Hepatocyte (in vitro differentiated cells): ENCODE results near the gene GRK5.

ENCODE experiments used
- EZH2 ChIP-seq: fragments of 200-600 bp; sonication (generic); IDR thresholded peaks from 2 replicates; pipeline ENCODE4 v1.6.1; 2016; ENCODE audit warnings: antibody characterized with exemption, mild to moderate bottlenecking, borderline replicate concordance
- TF ChIP-seq, protein P1 (sequence below): fragments of 200-600 bp; sonication (generic); IDR thresholded peaks from 2 replicates; pipeline ENCODE4 v1.5.1; 2016; ENCODE audit warnings: antibody characterized with exemption, mild to moderate bottlenecking; ENCODE audit not compliant: poor library complexity

DNA sequence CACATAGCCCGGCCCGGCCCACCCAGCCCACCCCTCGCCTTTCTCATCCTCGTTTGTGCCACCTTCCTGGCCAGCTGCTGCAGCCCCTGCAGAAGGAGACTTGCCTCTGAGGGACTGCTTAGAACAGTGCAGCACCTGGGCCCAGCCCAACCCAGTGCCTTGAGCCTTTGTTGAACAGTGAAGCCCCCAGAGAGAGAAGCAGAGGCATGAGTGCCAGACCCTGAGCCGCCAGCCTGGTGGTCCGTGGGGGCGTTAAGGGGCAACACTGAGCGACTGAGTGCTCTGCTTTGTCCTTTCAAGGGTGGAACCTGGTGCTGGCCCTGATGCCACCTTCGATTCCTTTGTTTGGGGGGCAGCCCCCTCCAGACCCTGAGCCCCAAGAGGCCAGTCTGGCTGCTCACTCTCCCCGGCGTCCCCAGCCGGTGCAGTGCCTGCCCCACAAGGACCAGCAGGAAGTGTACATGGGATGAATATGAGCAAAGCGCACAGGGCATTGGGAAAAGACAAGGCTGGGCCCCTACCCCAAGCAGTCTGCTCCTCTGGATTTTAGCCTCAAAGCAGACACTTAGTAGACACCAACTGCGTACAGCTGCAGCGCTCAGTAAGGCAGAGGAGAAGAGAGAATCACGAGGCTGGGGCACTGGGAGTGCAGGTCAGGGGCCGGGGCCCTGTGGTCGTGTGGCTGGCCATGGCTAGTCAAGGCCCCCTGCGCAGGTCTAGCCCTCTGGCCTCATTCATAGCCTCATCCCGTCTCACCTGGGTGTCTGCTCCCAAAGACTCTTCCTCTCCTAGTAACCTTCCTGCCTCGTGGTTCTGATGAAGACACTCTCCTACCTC, 239.3 kb downstream of the GRK5 start:
- TF ChIP-seq, protein P1, sequence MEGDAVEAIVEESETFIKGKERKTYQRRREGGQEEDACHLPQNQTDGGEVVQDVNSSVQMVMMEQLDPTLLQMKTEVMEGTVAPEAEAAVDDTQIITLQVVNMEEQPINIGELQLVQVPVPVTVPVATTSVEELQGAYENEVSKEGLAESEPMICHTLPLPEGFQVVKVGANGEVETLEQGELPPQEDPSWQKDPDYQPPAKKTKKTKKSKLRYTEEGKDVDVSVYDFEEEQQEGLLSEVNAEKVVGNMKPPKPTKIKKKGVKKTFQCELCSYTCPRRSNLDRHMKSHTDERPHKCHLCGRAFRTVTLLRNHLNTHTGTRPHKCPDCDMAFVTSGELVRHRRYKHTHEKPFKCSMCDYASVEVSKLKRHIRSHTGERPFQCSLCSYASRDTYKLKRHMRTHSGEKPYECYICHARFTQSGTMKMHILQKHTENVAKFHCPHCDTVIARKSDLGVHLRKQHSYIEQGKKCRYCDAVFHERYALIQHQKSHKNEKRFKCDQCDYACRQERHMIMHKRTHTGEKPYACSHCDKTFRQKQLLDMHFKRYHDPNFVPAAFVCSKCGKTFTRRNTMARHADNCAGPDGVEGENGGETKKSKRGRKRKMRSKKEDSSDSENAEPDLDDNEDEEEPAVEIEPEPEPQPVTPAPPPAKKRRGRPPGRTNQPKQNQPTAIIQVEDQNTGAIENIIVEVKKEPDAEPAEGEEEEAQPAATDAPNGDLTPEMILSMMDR, result no peak
- no peak for TF ChIP-seq EZH2
